T-helper 22 cell (primary cell): ENCODE results near the gene KRT5.

Experiments used
- DNase-seq: peaks from one replicate; pipeline ENCODE4 v3.0.0-alpha.2; 2020; ENCODE audit warnings: low read depth

The KRT5 gene

DNA sequence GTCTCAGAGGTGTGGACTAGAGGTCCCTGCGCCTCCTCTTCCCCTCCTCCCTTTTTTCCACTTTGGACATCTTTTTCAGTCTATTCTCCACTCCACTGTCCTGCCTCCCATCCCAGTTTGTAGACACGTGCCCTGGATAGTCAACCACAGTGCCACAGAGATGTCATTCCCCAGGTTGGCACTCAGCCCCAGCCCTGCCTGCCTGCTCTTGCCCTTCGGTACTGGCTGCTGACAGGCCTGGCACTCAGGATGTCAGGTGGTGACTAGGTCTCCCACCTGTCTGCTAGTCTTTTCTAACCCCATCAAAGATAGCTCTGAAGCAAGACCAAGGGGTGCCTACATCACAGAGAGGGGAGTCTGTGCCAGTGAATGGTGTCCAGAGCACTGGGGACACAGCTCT is 16.9 kb upstream of the KRT5 start:
- no peak for DNase-seq

GRCh38 chr12:52535574-52535973 is 15.4 kb upstream of the KRT5 start:
- DNase-seq, result no peak

DNA sequence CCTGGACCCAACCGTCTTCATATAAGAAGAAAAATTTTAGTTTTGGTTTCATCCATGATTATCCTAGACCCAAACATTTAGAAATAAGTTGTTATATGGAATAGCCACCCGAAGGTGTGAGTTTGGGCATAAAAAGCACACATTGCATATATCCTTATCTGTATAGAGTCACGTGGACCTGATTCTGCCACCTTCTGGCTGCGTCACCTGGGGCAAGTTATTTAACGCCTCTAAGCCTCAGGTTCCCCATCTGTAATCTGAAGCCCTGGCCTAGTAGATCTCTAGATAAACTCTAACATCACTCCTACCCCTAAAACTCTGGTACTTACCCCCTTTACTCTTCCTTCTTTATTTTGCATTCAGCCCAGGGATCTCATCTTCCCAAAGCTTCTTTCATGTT is 14.3 kb upstream of the KRT5 start:
- no peak for DNase-seq

DNA sequence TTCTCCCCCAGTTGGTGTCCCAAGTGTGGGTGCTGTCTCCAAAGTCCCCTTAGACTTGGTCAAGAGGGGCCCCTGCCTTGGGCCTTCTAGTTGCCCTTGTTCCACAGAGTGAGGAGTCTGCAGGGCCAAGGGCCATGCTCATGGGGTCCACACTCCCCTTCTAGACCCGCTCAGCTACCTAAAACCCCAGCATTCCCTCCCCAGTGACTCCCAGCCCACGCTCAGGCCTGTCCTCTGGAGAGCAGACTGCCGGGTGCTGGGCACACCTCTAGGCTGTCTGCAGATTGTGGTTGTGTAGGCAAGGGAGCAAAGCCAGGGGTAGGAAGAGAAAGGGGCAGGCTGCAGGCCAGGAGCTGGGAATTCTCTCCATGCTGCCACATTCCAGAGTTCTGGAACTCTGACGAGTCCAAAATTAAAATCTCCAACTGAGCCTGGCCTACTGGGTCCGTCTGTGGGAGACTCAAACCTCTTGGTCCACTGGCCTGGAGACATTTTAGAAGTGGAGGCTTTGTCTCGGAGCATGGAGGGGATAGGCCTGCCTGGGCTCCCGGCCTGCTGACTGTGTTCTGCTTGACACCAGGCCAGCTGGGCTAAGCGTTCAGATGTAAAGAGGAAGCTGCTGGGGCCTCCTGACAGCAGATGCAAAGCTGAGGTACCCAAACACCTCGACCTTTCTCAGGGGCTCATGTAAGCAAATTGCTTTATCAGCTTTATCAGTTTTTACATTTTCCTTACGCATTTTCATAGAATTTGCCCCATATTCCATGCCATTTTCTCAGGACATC is 13.7 kb upstream of the KRT5 start:
- no peak for DNase-seq

DNA sequence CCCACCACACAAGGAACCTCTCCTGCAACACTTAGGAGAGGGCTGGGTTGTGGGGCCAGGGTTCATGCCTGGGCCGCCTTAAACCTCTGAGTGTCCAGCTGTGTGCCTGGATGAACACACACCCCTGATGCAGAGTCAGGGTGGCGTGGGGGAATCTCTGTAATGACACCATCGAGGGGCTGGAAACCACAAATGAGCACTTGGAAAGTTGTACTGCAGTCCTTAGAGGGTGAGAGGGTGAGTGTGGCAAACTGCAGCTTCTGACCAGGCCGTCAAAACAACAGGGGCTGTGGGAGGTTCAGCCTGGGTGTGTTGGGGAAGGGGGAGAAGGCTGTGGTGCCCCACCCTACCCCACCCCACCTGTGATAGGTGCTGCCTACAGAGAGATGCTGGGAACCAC is 12.4 kb upstream of the KRT5 start:
- DNase-seq, result no peak

- no peak for DNase-seq
Observed at GRCh38 chr12:52531566-52532300, 11.5 kb upstream of the KRT5 start.

DNA sequence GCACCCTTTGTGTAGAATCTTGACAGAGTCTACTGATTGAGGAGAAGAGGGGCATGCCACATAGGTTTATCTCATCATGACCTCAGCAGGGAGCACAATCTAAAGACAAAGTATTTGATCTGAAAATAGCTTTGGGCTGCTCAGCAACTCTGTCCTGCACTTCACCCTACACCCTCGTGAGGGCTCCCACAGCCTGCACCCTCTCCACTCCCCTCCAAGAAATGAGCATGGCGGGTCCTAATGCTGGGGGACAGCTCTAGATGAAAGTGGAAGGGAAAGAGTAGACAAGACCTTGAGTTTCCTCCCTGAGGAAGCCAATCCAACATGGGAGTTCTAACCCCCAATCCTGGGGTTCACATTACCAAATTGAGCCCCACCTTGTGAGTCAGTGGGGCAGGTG is 10.7 kb upstream of the KRT5 start:
- no peak for DNase-seq

GRCh38 chr12:52530366-52530765 is 10.2 kb upstream of the KRT5 start:
- no peak for DNase-seq

DNA sequence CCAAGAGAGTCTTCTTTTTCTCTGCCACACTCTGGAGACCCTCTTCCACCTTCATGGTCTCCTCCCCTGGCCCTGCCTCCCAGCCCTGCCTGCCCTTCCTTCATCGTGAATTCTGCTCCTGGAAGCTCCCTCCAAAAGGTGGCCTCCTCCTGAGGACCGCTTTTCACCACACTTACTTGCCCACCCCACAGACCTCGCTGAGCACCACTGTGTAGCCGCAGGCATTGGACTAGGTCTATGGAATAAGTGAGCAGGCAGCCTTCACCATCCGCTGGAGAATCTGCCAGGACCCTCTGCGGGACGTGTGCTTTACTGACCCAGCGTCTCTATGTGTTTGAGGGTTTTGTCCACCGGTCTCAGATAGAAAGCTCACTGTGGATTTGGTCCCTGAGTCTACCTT is 9.7 kb upstream of the KRT5 start:
- DNase-seq, result no peak

GRCh38 chr12:52529417-52529816 is 9.2 kb upstream of the KRT5 start:
- DNase-seq, result no peak

DNA sequence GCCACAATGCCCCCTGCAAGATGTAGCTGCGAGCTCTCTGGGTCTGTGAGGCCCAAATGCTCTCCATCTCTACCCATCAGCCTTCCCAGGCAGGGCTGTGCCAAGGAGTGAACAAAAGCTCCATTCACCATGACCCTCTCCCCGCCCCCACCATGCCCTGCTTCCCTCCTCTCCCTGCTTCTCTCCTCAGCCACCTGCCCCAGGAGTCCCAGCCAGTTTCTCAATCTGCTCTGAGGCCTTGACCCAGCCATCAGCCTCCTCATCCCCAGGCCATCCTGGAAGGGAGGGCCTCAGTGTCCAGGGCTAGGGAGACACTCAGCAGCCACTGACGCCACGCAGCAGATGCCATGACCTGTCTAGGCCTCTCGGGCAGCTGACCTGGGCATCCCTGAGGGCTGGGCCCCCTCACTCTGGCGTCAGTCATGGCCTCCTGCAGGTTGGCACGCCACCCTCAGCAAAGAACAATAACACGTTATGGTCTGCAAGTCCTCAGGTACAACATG is 8.5 kb upstream of the KRT5 start:
- no peak for DNase-seq

DNA sequence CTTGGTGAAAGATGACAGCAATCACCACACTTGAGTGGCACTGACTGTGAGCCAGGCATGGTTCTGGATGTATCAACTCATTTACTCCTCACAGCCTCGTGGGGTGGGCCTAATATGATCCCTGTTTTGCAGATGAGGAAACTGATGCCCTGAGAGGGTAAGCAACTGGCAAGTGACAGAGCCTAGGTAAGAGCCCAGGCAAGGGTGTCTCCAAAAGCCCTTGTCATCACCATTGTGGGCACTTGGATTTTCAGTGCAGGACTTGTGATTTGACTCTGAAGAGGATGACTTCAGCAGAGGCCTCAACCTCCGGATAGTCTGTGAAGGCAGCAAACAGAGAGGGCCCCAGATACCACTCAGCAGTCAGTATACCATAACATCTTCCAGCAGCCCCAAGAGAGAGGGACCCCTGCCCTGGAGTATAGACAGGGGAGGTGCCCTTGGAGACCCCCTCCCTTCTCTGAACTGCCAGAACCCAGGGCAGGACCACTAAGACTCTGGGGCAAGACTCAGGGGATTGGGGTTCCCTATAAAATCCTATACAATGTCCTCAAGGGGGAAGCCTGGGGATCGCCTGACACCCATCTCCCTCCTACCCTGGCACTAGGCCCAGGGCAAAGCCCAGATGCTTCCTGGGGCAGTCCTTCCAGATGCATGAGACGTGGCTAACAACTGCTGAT is 7.1 kb upstream of the KRT5 start:
- no peak for DNase-seq

DNA sequence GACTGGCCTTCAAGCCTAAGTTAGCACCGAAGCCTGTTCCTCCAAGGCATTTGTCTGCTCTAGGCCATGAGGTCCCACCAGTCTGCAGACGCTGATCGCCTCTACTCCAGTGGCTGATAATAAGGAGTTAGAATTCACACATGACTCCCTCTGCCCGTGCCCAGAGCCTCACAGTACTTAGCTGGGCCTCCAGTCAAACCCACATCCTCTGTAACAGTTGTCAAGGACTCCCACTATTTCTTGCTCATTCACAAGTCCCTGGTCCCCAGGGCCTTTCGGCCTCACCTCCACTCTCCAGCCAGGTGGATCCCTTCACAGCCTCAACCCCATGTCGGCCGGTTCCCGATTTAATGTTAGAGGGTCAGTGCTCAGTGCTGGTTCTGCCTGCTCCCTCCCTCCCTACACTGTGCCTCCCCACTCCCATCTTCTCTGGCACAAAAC is 6.3 kb upstream of the KRT5 start:
- no peak for DNase-seq

- DNase-seq, result no peak
Observed at GRCh38 chr12:52525661-52526499, 5.7 kb upstream of the KRT5 start.

DNA sequence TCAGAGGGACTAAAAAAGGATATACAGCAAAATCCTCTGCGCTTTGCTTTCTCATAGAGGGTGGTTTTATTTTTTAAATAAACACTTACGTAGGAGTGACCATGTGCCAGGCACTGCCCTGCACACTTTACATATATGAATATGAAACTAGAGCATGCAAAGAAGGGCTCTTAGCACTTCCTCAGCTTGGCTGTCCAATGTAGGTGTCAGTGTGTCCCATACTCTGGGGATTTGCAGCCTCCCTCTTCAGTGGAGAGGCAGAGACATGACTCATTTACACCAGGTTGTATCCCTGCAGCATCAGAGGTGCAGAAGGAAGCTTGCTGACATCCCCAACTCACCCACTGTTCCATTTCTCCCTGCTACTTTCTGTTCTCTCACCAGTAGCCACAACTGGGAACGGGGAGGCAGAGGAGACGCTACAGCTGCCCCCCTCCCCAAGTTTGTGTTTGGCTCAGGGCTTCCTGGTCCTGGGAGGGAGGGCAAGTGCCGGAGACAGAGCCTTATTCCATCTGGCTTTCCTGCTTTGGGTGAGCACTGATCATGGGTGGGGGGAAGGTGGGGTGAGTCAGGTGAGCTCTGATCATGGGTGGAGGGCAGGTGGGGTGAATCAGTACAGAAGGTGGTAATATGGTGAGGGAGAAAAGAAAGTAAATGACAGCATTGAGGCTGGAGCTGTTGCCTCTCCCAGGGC is 4.9 kb upstream of the KRT5 start:
- no peak for DNase-seq

DNA sequence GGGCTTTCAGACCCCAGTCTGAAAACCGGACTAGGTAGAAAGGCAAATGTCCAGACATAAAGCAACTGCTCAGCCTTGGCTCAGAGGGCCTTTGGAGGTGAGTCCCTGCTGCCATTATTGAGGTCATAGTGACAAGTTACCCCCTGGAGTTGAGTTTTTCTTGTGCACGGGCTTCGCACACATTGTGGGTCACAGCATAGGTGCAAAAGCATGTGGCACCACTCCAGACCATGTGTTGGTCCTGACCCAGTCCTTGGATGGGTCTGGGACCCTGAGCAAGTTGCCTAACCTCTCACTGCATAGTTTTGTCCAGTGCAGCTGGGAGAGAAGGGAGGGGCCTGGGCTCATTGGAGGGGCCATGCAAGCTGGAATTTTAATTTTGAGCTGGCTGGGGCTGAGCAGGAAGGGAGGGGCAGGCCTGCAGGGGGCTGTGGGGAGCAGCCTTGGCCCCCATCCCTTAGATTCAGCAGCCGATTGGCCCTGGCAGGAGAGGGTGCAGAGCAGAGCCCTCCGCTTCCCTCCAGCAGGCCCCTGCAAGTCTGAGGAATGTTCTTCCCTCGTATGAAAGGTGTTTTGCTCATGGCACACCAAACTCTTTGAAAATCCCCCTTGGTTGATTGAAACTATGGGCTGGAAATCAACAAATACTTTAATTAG is 4.2 kb upstream of the KRT5 start:
- DNase-seq, result no peak

GRCh38 chr12:52523824-52524223 is 3.6 kb upstream of the KRT5 start:
- no peak for DNase-seq

GRCh38 chr12:52522346-52523011 is 2.3 kb upstream of the KRT5 start:
- no peak for DNase-seq

DNA sequence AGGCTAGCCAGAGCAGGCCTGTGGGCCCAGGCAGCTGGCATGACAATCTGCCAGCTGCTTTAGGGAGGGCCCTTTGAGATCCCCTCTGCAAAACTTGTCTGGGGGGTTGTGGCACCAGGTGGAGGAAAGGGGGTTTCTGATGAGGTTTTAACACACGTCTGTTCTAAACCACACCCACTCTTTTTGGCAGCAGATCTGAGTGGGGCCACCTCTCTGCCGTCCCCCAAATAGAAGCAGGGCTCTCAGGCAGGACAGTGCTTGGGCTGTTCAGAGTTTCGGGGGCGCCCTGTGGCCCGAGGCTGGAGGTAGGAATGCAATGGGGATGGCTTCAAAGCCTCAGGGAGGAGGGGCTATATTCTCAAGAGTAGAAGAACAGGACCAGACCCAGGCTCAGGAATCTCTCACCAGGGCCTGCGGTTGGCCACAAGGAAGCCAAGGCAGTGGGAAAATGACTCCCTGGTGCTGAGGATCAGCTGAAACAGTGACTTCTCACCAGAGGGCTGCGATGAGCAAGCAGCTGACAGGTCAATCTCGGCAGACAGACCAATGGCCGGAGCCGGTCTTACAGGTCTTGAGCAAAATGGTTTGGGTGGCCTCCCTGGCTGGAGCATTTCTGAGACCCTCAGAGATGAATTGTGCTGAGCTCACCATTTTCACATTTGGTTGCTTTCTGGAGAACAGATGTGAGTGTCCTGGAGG is 1.5 kb upstream of the KRT5 start:
- DNase-seq, result no peak

DNA sequence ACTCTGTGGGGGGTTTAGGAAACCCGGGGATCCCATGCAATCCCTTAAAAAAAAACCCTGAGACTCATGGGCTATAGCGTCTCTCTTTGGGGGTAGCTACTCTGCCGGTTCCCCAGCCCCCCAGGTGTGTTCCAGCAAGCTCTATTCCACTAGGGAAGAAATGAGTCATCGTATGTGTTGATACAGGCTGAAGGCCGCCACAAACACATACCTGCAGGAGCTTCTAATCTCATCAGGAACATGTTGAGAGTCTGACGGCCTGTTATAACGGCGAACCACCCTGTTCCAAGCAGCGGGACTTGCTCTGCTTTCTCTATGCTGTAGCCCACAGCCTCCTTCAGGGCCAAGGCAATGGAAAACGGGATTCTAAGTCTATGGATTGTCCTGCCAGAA is 977 bp upstream of the KRT5 start:
- DNase-seq, result no peak
